Endodermal cell (in vitro differentiated cells): ENCODE measurements around the gene GALNT6. TPM values are rescaled to one million over a fixed set of nuclear protein-coding genes. Genes with fewer than 3 reads are reported as not detected.

ENCODE experiments used
- DNase-seq: peaks from one replicate; pipeline ENCODE4 v3.0.0-alpha.2; 2017
- H3K27ac ChIP-seq: 2 replicates; pipeline ENCODE4 v1.5.1; 2013; ENCODE audit warnings: mild to moderate bottlenecking, low read depth, low read length, moderate library complexity
- H3K27me3 ChIP-seq: 2 replicates; pipeline ENCODE4 v1.6.1; 2013; ENCODE audit warnings: mild to moderate bottlenecking, low read length, moderate library complexity; ENCODE audit not compliant: insufficient read depth, control insufficient read depth, poor library complexity, severe bottlenecking
- H3K36me3 ChIP-seq: 2 replicates; pipeline ENCODE4 v1.7.0; 2013; ENCODE audit warnings: mild to moderate bottlenecking, low read length, moderate library complexity; ENCODE audit not compliant: control insufficient read depth, insufficient read depth
- H3K4me1 ChIP-seq: one replicate; pipeline ENCODE4 v1.7.0; 2013; ENCODE audit warnings: low read length; ENCODE audit not compliant: control insufficient read depth, insufficient read depth
- H3K4me3 ChIP-seq: 2 replicates; pipeline ENCODE4 v1.5.1; 2013; ENCODE audit warnings: mild to moderate bottlenecking, low read length, moderate library complexity
- H3K9ac ChIP-seq: 2 replicates; pipeline ENCODE4 v1.6.1; 2013; ENCODE audit warnings: mild to moderate bottlenecking, low read length, moderate library complexity; ENCODE audit not compliant: poor library complexity, severe bottlenecking; ENCODE audit errors: extremely low read depth
- H3K9me3 ChIP-seq: 2 replicates; pipeline ENCODE4 v1.6.1; 2013; ENCODE audit warnings: mild to moderate bottlenecking, low read length, moderate library complexity; ENCODE audit not compliant: control insufficient read depth
- H3K27ac Mint-ChIP-seq: 2 replicates; pipeline ENCODE4 v1.8.0; 2020; ENCODE audit warnings: mixed read lengths
- H3K27me3 Mint-ChIP-seq: 2 replicates; pipeline ENCODE4 v1.8.0; 2021; ENCODE audit warnings: mild to moderate bottlenecking, mixed read lengths; ENCODE audit not compliant: insufficient read depth
- H3K36me3 Mint-ChIP-seq: 2 replicates; pipeline ENCODE4 v1.8.0; 2020; ENCODE audit warnings: low read depth, mixed read lengths
- H3K4me1 Mint-ChIP-seq: 2 replicates; pipeline ENCODE4 v1.8.0; 2020; ENCODE audit warnings: mixed read lengths
- H3K4me3 Mint-ChIP-seq: 2 replicates; pipeline ENCODE4 v1.8.0; 2020; ENCODE audit warnings: mild to moderate bottlenecking, moderate library complexity, mixed read lengths
- H3K9me3 Mint-ChIP-seq: 2 replicates; pipeline ENCODE4 v1.8.0; 2020; ENCODE audit warnings: mild to moderate bottlenecking, mixed read lengths
- WGBS, 2 experiments: methylation state at CpG; one replicate each; pipeline versions ENCODE4 v1.1.5 to v1.1.7; 2013; ENCODE audit warnings: missing lambda C conversion rate in 2 of 2, mixed read lengths in 1 of 2; ENCODE audit not compliant: insufficient coverage in 1 of 2, insufficient read length in 1 of 2; 5-methylcytosine and 5-hydroxymethylcytosine counted together
- total RNA-seq, 2 donors: library from RNA; stranded (reverse); fragmentation: NEBNext Ultra II Directional in 1 of 2; extraction: Animal tissue kit (Norgen Biotek cat#: 25700) in 1 of 2; gene quantifications; 2 replicates in 1 of 2; 3 replicates in 1 of 2; pipeline ENCODE4 v1.2.1, GENCODE V29; 2021
- TF ChIP-seq, protein P1 (sequence below): fragments of 200-600 bp; sonication (generic); conservative IDR thresholded peaks from 2 replicates; pipeline ENCODE4 v1.5.0; 2021; ENCODE audit warnings: antibody characterized with exemption, mild to moderate bottlenecking

GALNT6 gene
- total RNA-seq, 2 donors from 2014 or later, result 13.9 to 19.1 TPM

DNA sequence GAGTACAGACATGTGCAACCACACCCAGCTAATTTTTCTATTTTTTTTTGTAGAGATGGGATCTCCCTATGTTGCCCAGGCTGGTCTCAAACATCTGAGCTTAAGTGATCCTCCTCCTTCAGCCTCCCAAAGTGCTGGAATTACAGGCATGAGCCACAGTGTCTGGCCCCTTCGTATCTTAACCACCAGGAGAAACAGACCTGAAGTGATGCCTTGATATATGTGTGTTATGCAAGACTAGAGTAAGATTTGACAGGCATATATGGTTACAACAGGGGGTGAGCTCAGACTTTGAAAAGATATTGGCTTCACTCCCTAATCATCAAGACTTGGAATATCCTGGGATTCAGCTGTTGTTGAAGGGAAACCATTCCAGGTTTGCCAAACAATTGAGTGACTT, 10.7 kb upstream of the GALNT6 start:
- no peak overlapping the region for H3K4me3 ChIP-seq
- H3K4me1 ChIP-seq, result peaks cover 3% of the 10 kb centered on the region
- Mint-ChIP-seq H3K27me3 (no peaks in the 10 kb centered on the region), H3K4me3 (no peak overlapping the region), H3K4me1 (peaks cover 17% of the 10 kb centered on the region), H3K27ac (no peak overlapping the region), H3K9me3 (no peaks in the 10 kb centered on the region), H3K36me3 (no peaks in the 10 kb centered on the region)
- 0% methylated on average over 1 of the region's 1 CpG; no CpG with 5 or more reads in 1 of the 2 experiments for WGBS, 2 experiments
- peak; percentile 20 for DNase-seq
- no peak overlapping the region for H3K9ac ChIP-seq
- H3K27me3 ChIP-seq, result no peaks in the 10 kb centered on the region
- TF ChIP-seq, protein P1, sequence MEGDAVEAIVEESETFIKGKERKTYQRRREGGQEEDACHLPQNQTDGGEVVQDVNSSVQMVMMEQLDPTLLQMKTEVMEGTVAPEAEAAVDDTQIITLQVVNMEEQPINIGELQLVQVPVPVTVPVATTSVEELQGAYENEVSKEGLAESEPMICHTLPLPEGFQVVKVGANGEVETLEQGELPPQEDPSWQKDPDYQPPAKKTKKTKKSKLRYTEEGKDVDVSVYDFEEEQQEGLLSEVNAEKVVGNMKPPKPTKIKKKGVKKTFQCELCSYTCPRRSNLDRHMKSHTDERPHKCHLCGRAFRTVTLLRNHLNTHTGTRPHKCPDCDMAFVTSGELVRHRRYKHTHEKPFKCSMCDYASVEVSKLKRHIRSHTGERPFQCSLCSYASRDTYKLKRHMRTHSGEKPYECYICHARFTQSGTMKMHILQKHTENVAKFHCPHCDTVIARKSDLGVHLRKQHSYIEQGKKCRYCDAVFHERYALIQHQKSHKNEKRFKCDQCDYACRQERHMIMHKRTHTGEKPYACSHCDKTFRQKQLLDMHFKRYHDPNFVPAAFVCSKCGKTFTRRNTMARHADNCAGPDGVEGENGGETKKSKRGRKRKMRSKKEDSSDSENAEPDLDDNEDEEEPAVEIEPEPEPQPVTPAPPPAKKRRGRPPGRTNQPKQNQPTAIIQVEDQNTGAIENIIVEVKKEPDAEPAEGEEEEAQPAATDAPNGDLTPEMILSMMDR, result no peak
- no peaks in the 10 kb centered on the region for H3K9me3 ChIP-seq
- H3K27ac ChIP-seq, result no peak overlapping the region
- no peaks in the 10 kb centered on the region for H3K36me3 ChIP-seq

DNA sequence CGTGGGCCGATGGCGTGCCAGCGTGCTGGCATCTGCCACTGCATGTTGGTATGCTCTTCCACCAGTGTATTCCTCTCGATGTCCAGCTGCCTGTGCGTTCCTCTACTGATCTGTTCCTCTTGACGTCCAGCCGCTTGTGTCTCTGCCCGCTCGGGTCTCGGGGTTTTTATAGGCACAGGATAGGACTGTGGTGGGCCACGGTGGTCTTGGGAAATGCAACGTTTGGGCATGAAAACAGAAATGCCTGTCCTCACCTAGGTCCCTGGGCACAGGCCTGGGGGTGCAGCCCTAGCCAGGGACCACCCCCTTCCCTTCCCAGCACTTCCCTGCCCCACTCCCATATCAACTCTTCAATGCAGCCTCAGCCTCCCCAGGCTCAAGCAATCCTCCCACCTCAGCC, 10.3 kb upstream of the GALNT6 start:
- H3K27me3 Mint-ChIP-seq, result no peaks in the 10 kb centered on the region
- Histone ChIP-seq H3K9ac (no peak overlapping the region), H3K27me3 (no peaks in the 10 kb centered on the region), H3K9me3 (no peaks in the 10 kb centered on the region), H3K27ac (no peak overlapping the region), H3K4me3 (no peak overlapping the region), H3K4me1 (peaks cover 3% of the 10 kb centered on the region), H3K36me3 (no peaks in the 10 kb centered on the region)
- peak; percentile 29 for DNase-seq
- H3K36me3 Mint-ChIP-seq, result no peaks in the 10 kb centered on the region
- no peaks in the 10 kb centered on the region for H3K9me3 Mint-ChIP-seq
- no peak overlapping the region for H3K4me3 Mint-ChIP-seq
- no peak overlapping the region for H3K27ac Mint-ChIP-seq
- TF ChIP-seq, protein P1, result no peak
- peaks cover 17% of the 10 kb centered on the region for H3K4me1 Mint-ChIP-seq
- 93 to 97% methylated on average over 13 of the region's 13 CpGs for WGBS, 2 experiments

DNA sequence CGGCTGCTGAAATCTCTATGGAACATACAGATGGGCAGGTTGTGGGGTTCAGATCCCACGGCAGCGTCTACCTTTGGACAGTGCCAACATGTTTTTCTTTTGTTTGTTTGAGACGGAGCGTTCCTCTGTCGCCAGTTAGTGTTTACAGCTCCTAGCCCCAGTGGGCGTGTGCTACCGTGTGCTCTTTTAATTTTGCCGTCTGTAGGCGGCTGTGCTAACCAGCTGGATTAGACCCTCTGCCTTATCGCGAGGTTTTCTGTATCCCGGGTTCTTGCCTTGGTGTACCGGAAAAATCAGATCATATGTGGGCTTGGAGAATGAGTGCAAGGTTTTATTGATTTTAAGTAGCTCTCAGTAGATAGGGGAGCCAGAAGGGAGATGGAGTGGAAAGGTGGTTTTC, 9.8 kb upstream of the GALNT6 start:
- H3K4me3 Mint-ChIP-seq, result no peak overlapping the region
- 93 to 95% methylated on average over 12 to 14 of the region's 14 CpGs for WGBS, 2 experiments
- H3K4me1 Mint-ChIP-seq, result peaks cover 19% of the 10 kb centered on the region
- H3K27ac Mint-ChIP-seq, result no peak overlapping the region
- no peaks in the 10 kb centered on the region for H3K9me3 ChIP-seq
- no peaks in the 10 kb centered on the region for H3K36me3 Mint-ChIP-seq
- no peaks in the 10 kb centered on the region for H3K9me3 Mint-ChIP-seq
- no peak overlapping the region for H3K27ac ChIP-seq
- DNase-seq, result peak; percentile 40
- no peak overlapping the region for H3K9ac ChIP-seq
- TF ChIP-seq, protein P1, result no peak
- no peaks in the 10 kb centered on the region for H3K27me3 ChIP-seq
- H3K27me3 Mint-ChIP-seq, result no peaks in the 10 kb centered on the region
- H3K4me1 ChIP-seq, result peaks cover 3% of the 10 kb centered on the region
- H3K36me3 ChIP-seq, result no peaks in the 10 kb centered on the region
- H3K4me3 ChIP-seq, result no peak overlapping the region
